ENCODE data around the gene UBXN6.

Gene UBXN6

GRCh38 chr19:4443966-4444764, 13.4 kb downstream of the UBXN6 start:
- TF ChIP-seq ZNF274 (IDR thresholded peaks at IDR 0.05; ENCODE audit: low read depth, low read length) = no peak
- H3K4me3 ChIP-seq (ENCODE audit: low read length) = no peak overlapping the region

- no peak for TF ChIP-seq ZNF274 (IDR thresholded peaks at IDR 0.05; ENCODE audit: low read depth, low read length)
- no peak overlapping the region for H3K4me3 ChIP-seq (ENCODE audit: low read length)
These were observed 14.4 kb downstream of the UBXN6 start for GRCh38 chr19:4443188-4443587.

GRCh38 chr19:4442819-4443146, 14.8 kb downstream of the UBXN6 start:
- TF ChIP-seq ZNF274 (IDR thresholded peaks at IDR 0.05; ENCODE audit: low read depth, low read length) = no peak
- H3K4me3 ChIP-seq (ENCODE audit: low read length) = no peak overlapping the region

- H3K4me3 ChIP-seq (ENCODE audit: low read length) = no peak overlapping the region
- TF ChIP-seq ZNF274 (IDR thresholded peaks at IDR 0.05; ENCODE audit: low read depth, low read length) = no peak
These were observed 15.4 kb downstream of the UBXN6 start for GRCh38 chr19:4441994-4442818.

GRCh38 chr19:4439243-4439642, 18.4 kb downstream of the UBXN6 start:
- no peak for TF ChIP-seq ZNF274 (IDR thresholded peaks at IDR 0.05; ENCODE audit: low read depth, low read length)
- no peak overlapping the region for H3K4me3 ChIP-seq (ENCODE audit: low read length)

- no peak for TF ChIP-seq ZNF274 (IDR thresholded peaks at IDR 0.05; ENCODE audit: low read depth, low read length)
- H3K4me3 ChIP-seq (ENCODE audit: low read length) = no peak overlapping the region
These were observed 20.5 kb downstream of the UBXN6 start for GRCh38 chr19:4437103-4437502.

GRCh38 chr19:4436231-4436630, 21.4 kb downstream of the UBXN6 start:
- no peak overlapping the region for H3K4me3 ChIP-seq (ENCODE audit: low read length)
- no peak for TF ChIP-seq ZNF274 (IDR thresholded peaks at IDR 0.05; ENCODE audit: low read depth, low read length)

- no peak overlapping the region for H3K4me3 ChIP-seq (ENCODE audit: low read length)
- TF ChIP-seq ZNF274 (IDR thresholded peaks at IDR 0.05; ENCODE audit: low read depth, low read length) = no peak
These were observed 23.2 kb downstream of the UBXN6 start for GRCh38 chr19:4434391-4434790.

GRCh38 chr19:4432918-4433506, 24.6 kb downstream of the UBXN6 start:
- H3K4me3 ChIP-seq (ENCODE audit: low read length) = no peak overlapping the region
- TF ChIP-seq ZNF274 (IDR thresholded peaks at IDR 0.05; ENCODE audit: low read depth, low read length) = no peak

GRCh38 chr19:4431808-4432674, 25.6 kb downstream of the UBXN6 start:
- no peak overlapping the region for H3K4me3 ChIP-seq (ENCODE audit: low read length)

GRCh38 chr19:4431296-4431695, 26.3 kb downstream of the UBXN6 start:
- no peak for TF ChIP-seq ZNF274 (IDR thresholded peaks at IDR 0.05; ENCODE audit: low read depth, low read length)
- H3K4me3 ChIP-seq (ENCODE audit: low read length) = no peak overlapping the region

More at GRCh38 chr19:4431808-4432674, 25.6 kb downstream of the UBXN6 start:
- no peak for TF ChIP-seq ZNF274 (IDR thresholded peaks at IDR 0.05; ENCODE audit: low read depth, low read length)

- no peak for TF ChIP-seq ZNF274 (IDR thresholded peaks at IDR 0.05; ENCODE audit: low read depth, low read length)
- H3K4me3 ChIP-seq (ENCODE audit: low read length) = no peak overlapping the region
These were observed 26.8 kb downstream of the UBXN6 start for GRCh38 chr19:4430760-4431159.

GRCh38 chr19:4429771-4430171, 27.8 kb downstream of the UBXN6 start:
- TF ChIP-seq ZNF274 (IDR thresholded peaks at IDR 0.05; ENCODE audit: low read depth, low read length) = no peak
- H3K4me3 ChIP-seq (ENCODE audit: low read length) = no peak overlapping the region

- TF ChIP-seq ZNF274 (IDR thresholded peaks at IDR 0.05; ENCODE audit: low read depth, low read length) = no peak
- no peak overlapping the region for H3K4me3 ChIP-seq (ENCODE audit: low read length)
These were observed 28.3 kb downstream of the UBXN6 start for GRCh38 chr19:4429256-4429655.
